SK-N-SH (cell line): ENCODE results near the gene CDK18. TPM values are rescaled to one million over a fixed set of nuclear protein-coding genes. Genes with fewer than 3 reads are reported as not detected.

Source experiments
- CTCF ChIA-PET: fragments of 300-600, 350-600 bp; formaldehyde crosslinking; extraction: SDS; loops from one replicate; lab custom pipeline; 2021; lab: Yijun Ruan, JAX
- POLR2A ChIA-PET: fragments of 350-600 bp; sonication (Branson Sonifier 250); formaldehyde crosslinking; extraction: SDS; loops from one replicate; lab custom pipeline; 2020; ENCODE audit warnings: antibody characterized with exemption, inconsistent platforms; lab: Yijun Ruan, JAX
- DNase-seq: peaks from one replicate; pipeline ENCODE4 v3.0.0; 2012
- H2AFZ ChIP-seq: fragments of 200-600 bp; sonication (generic); 2 replicates; pipeline ENCODE4 v1.8.1; 2016; ENCODE audit warnings: antibody characterized with exemption, mild to moderate bottlenecking, low read depth
- H3F3A ChIP-seq: fragments of 200-600 bp; sonication (generic); replicated peaks from 2 replicates; pipeline ENCODE3; 2016; ENCODE audit warnings: antibody characterized with exemption, mild to moderate bottlenecking; ENCODE audit not compliant: insufficient read depth
- H3K27ac ChIP-seq, 2 experiments: fragments of 200-500 bp in 1 of 2; fragments of 200-600 bp in 1 of 2; sonication (Bioruptor generic) in 1 of 2; sonication (generic), shearing (Covaris generic) in 1 of 2; 2 replicates each; pipeline versions ENCODE4 v1.5.1 to v1.6.1; 2014 to 2016; ENCODE audit warnings: low read depth in 2 of 2, inconsistent platforms in 1 of 2, low read length in 1 of 2, mild to moderate bottlenecking in 1 of 2, mixed read lengths in 1 of 2
- H3K27me3 ChIP-seq: fragments of 200-600 bp; sonication (generic), shearing (Covaris generic); 2 replicates; pipeline ENCODE4 v1.6.1; 2016; ENCODE audit warnings: mixed run types; ENCODE audit not compliant: insufficient read depth
- H3K36me3 ChIP-seq, 2 experiments: fragments of 200-500 bp in 1 of 2; fragments of 200-600 bp in 1 of 2; sonication (Bioruptor generic) in 1 of 2; sonication (generic) in 1 of 2; replicated peaks in 1 of 2; 2 replicates each; pipeline versions ENCODE3 to v1.5.1; 2014 to 2016; ENCODE audit warnings: low read length in 1 of 2, mild to moderate bottlenecking in 1 of 2; ENCODE audit not compliant: insufficient read depth in 2 of 2, control insufficient read depth in 1 of 2
- H3K4me1 ChIP-seq, 2 experiments: fragments of 200-500 bp in 1 of 2; fragments of 200-600 bp in 1 of 2; sonication (Bioruptor generic) in 1 of 2; sonication (generic), shearing (Covaris generic) in 1 of 2; 2 replicates each; pipeline versions ENCODE4 v1.5.1 to v1.6.1; 2014 to 2016; ENCODE audit warnings: low read depth in 1 of 2, low read length in 1 of 2, mixed run types in 1 of 2; ENCODE audit not compliant: insufficient read depth in 2 of 2, control insufficient read depth in 1 of 2
- H3K4me2 ChIP-seq: fragments of 200-600 bp; sonication (generic), shearing (Covaris generic); 2 replicates; pipeline ENCODE4 v1.6.1; 2017; ENCODE audit warnings: mixed run types
- H3K4me3 ChIP-seq, 2 experiments: fragments of 200-500 bp in 1 of 2; fragments of 200-600 bp in 1 of 2; sonication (Bioruptor generic) in 1 of 2; sonication (generic), shearing (Covaris generic) in 1 of 2; 2 replicates each; pipeline versions ENCODE4 v1.5.1 to v1.8.1; 2014 to 2016; ENCODE audit warnings: low read depth in 2 of 2, inconsistent platforms in 1 of 2, low read length in 1 of 2, mild to moderate bottlenecking in 1 of 2, mixed read lengths in 1 of 2, moderate library complexity in 1 of 2
- H3K79me2 ChIP-seq: fragments of 200-600 bp; sonication (generic); 2 replicates; pipeline ENCODE4 v1.8.1; 2017; ENCODE audit warnings: mild to moderate bottlenecking; ENCODE audit not compliant: insufficient read depth
- H3K9ac ChIP-seq: fragments of 200-600 bp; sonication (generic); 2 replicates; pipeline ENCODE4 v1.6.1; 2017; ENCODE audit warnings: mixed run types
- H3K9me2 ChIP-seq: fragments of 200-600 bp; sonication (generic); 2 replicates; pipeline ENCODE4 v1.6.1; 2017; ENCODE audit warnings: mixed run types
- H3K9me3 ChIP-seq: fragments of 200-600 bp; sonication (generic); 2 replicates; pipeline ENCODE4 v1.6.1; 2017; ENCODE audit warnings: mixed run types, mild to moderate bottlenecking, moderate library complexity
- H4K20me1 ChIP-seq: fragments of 200-600 bp; sonication (generic); 2 replicates; pipeline ENCODE4 v1.6.1; 2017; ENCODE audit warnings: mild to moderate bottlenecking, mixed run types; ENCODE audit not compliant: insufficient read depth
- EP300 ChIP-seq, 2 experiments: IDR thresholded peaks; 2 replicates each; pipeline versions ENCODE4 v1.4.0 to v1.6.1; 2012; ENCODE audit warnings: borderline replicate concordance in 1 of 2, low read depth in 1 of 2, low read length in 1 of 2
- EZH2phosphoT487 ChIP-seq: fragments of 200-600 bp; sonication (generic); IDR thresholded peaks from 2 replicates; pipeline ENCODE4 v1.6.1; 2017; ENCODE audit warnings: low read depth, mixed run types, mild to moderate bottlenecking, antibody characterized with exemption, moderate library complexity, borderline replicate concordance
- JUND ChIP-seq: IDR thresholded peaks from 2 replicates; pipeline ENCODE4 v1.4.0; 2012
- NFIC ChIP-seq: IDR thresholded peaks from 2 replicates; pipeline ENCODE4 v1.4.0; 2012; ENCODE audit warnings: borderline replicate concordance
- NRF1 ChIP-seq: IDR thresholded peaks from 2 replicates; pipeline ENCODE4 v1.6.1; 2012; ENCODE audit warnings: low read depth, mild to moderate bottlenecking, low read length
- RCOR1 ChIP-seq: fragments of 150-350 bp; IDR thresholded peaks from 2 replicates; pipeline ENCODE4 v1.6.1; 2017; ENCODE audit warnings: antibody characterized with exemption, low read length
- RFX5 ChIP-seq: IDR thresholded peaks from 2 replicates; pipeline ENCODE4 v1.6.1; 2012; ENCODE audit warnings: mild to moderate bottlenecking, improper control_type of control experiment, low read length
- SIN3A ChIP-seq: IDR thresholded peaks from 2 replicates; pipeline ENCODE4 v1.6.1; 2012; ENCODE audit warnings: low read depth, mild to moderate bottlenecking, low read length, moderate library complexity, borderline replicate concordance
- WGBS: methylation state at CpG from one replicate; pipeline ENCODE4 v1.1.6; 2017; ENCODE audit warnings: low lambda C conversion rate; 5-methylcytosine and 5-hydroxymethylcytosine counted together
- polyA plus RNA-seq, 3 experiments: library from polyadenylated mRNA; depleted of rRNA; stranded (reverse); fragments of >200 nt; gene quantifications; 2 replicates each; pipeline ENCODE4 v1.2.3, GENCODE V29; 2012
- TF ChIP-seq, protein P1 (sequence below): IDR thresholded peaks from 2 replicates; pipeline ENCODE4; 2012
- TF ChIP-seq, protein P2 (sequence below): IDR thresholded peaks from 2 replicates; pipeline ENCODE4 v1.4.0; 2012; ENCODE audit warnings: low read depth

CDK18 gene
- polyA plus RNA-seq, 1 of the 3 experiments (the other 2 are of a cell fraction) = 2.5 TPM

DNA sequence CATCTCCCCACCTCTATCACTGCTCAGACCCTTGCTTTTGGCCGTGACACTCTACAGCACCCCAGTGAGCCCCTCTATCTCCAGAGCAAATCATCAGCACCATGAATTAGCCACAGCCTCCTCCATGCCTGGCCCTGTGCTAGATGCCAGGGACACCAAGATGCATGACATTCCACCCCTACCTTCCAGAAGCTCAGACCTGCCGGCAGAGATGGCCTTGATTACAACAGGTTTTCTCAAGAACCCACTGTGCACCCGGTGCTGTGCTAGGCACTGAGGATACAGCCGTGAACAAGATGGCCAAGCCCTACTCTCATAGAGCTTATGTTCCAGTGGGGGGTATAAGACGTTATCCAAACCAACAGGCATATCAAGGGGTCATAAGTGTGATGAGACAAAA is 30.6 kb downstream of the CDK18 start:
- DNase-seq = peak; percentile 1
- no peaks in the 10 kb centered on the region for H3K9me3 ChIP-seq
- TF ChIP-seq, protein P1, sequence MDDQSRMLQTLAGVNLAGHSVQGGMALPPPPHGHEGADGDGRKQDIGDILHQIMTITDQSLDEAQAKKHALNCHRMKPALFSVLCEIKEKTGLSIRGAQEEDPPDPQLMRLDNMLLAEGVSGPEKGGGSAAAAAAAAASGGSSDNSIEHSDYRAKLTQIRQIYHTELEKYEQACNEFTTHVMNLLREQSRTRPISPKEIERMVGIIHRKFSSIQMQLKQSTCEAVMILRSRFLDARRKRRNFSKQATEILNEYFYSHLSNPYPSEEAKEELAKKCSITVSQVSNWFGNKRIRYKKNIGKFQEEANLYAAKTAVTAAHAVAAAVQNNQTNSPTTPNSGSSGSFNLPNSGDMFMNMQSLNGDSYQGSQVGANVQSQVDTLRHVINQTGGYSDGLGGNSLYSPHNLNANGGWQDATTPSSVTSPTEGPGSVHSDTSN = no peak
- TF ChIP-seq JUND (no peak), NRF1 (no peak)
- peaks cover 0 to 12% of the 10 kb centered on the region in 2 experiments; a peak in 1 of 4 replicates for H3K4me1 ChIP-seq
- ChIA-PET CTCF (interaction anchor here (0.8 to 24.3 kb wide), 9 partner anchors 10 to 262 kb away, joined by 3 to 1333 read pairs (median 7); partner anchors contain the start of gene CDK18), POLR2A (no interaction called here)
- no peaks in the 10 kb centered on the region for H4K20me1 ChIP-seq
- H3K9me2 ChIP-seq = no peaks in the 10 kb centered on the region
- peaks cover 3% of the 10 kb centered on the region for H3F3A ChIP-seq
- 80% methylated on average over 5 of the region's 5 CpGs for WGBS
- no peak overlapping the region for H3K4me3 ChIP-seq
- H3K27me3 ChIP-seq = no peaks in the 10 kb centered on the region
- H3K4me2 ChIP-seq = no peak overlapping the region
- no peak overlapping the region for H3K9ac ChIP-seq
- no peaks in the 10 kb centered on the region for H3K79me2 ChIP-seq
- no peak overlapping the region for H3K27ac ChIP-seq
- no peaks in the 10 kb centered on the region for H3K36me3 ChIP-seq
- H2AFZ ChIP-seq = no peak overlapping the region

DNA sequence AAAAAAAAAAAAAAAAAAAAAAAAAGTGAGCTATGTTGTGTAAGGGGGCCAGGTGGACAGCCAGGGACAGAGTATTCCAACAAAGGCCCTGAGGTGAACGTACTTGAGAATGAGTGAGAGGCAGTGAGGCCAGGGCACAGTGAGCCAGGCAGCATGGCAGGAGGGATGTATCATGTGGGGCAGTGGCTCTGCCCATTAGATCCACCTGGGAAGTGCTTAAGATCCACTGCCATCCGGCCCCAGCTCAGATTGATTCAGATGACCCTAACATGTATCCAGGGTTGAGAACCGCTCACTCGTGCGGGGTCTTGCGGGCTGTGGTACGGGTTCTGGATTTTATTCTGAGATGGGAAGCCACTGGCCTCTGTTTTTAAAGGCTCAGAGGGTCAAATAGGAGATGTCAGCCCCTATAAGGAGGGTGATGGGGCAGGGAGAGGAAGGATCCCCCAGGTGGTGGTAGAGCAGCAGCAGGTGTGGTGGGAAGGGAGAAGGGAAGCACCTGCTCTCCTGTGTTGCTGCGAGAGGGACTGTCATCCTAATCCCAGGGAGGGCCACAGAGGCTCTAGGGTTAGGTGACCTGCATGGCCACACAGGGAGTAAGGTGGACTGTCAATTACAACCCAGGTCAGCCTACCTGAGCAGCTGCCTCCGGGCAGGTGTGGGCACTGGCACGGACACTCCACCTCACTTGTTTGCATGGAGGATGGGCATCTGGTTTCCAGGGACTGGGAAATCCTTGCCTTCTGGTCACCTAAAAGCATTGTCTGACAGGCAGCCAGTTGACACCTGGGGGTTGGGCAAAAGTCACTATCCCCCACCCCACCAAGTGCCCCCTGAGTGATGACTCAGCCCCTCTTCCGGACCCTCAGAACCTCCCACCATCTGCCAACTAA is 31.6 kb downstream of the CDK18 start:
- H3K4me3 ChIP-seq = no peak overlapping the region
- H2AFZ ChIP-seq = no peak overlapping the region
- CTCF ChIA-PET = interaction anchor here (0.8 to 24.3 kb wide), 8 partner anchors 11 to 122 kb away, joined by 3 to 1333 read pairs (median 6); partner anchors contain the start of gene CDK18
- no peak overlapping the region for H3K27ac ChIP-seq
- no peak overlapping the region for H3K9ac ChIP-seq
- no peaks in the 10 kb centered on the region for H3K79me2 ChIP-seq
- DNase-seq = peak; percentile 4
- H3K9me3 ChIP-seq = no peaks in the 10 kb centered on the region
- H3K9me2 ChIP-seq = no peaks in the 10 kb centered on the region
- H4K20me1 ChIP-seq = no peaks in the 10 kb centered on the region
- POLR2A ChIA-PET = no interaction called here
- TF ChIP-seq SIN3A (no peak), EZH2phosphoT487 (no peak), RFX5 (no peak), EP300 (IDR thresholded peaks at IDR 0.05; ENCODE audit: borderline replicate concordance in 1 of 2, low read depth in 1 of 2, low read length in 1 of 2) (no peak), RCOR1 (no peak), NFIC (no peak)
- TF ChIP-seq, protein P2, sequence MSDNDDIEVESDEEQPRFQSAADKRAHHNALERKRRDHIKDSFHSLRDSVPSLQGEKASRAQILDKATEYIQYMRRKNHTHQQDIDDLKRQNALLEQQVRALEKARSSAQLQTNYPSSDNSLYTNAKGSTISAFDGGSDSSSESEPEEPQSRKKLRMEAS = no peak
- H3K36me3 ChIP-seq = no peaks in the 10 kb centered on the region
- WGBS = 93% methylated on average over 11 of the region's 11 CpGs
- no peaks in the 10 kb centered on the region for H3K27me3 ChIP-seq
- H3F3A ChIP-seq = peaks cover 3% of the 10 kb centered on the region
- no peak overlapping the region for H3K4me2 ChIP-seq
- H3K4me1 ChIP-seq = peaks cover 0 to 12% of the 10 kb centered on the region in 2 experiments; a peak in 1 of 4 replicates
